NCI-H2227 (cell line): ENCODE data around the gene USP40.

ENCODE experiments used
- DNase-seq: peaks from one replicate; lab custom pipeline; 2025; ENCODE audit not compliant: unreplicated experiment; lab: John Stamatoyannopoulos, UW

The USP40 gene

DNA sequence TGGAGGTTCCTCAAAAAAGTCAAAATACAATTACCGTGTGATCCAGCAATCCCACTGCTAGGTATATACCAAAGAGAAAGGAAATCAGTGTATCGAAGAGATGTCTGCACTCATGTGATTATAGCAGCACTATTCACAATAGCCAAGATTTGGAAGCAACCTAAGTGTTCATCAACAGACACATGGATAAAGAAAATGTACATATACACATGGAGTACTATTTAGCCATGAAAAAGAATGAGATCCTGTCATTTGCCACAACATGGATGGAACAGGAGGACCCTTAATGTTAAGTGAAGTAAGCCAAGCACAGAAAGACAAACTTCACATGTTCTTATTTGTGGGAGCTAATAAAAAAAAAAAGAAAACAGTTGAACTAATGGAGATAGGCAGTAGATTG, 133.6 kb downstream of the USP40 start:
- DNase-seq, result no peak

DNA sequence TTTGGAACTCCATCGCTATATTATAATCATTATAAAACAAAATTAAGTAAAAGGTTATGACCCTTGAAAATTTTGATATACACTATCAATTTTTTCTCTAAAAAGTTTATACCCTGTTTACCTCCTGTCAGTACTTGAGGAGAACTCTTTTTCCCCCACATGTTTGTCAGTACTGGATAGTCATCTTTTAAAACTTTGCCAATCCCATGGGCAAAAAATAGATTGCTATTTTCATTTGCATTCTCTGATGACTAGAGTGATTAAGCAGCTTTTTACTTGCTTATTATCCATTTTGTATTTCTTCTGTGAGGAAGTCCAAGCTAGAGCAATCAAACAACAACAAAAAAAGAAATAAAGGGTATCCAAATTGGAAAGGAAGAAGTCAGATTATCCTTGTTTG, 135.9 kb downstream of the USP40 start:
- no peak for DNase-seq

GRCh38 chr2:233430081-233430480, 136.5 kb downstream of the USP40 start:
- DNase-seq, result no peak

DNA sequence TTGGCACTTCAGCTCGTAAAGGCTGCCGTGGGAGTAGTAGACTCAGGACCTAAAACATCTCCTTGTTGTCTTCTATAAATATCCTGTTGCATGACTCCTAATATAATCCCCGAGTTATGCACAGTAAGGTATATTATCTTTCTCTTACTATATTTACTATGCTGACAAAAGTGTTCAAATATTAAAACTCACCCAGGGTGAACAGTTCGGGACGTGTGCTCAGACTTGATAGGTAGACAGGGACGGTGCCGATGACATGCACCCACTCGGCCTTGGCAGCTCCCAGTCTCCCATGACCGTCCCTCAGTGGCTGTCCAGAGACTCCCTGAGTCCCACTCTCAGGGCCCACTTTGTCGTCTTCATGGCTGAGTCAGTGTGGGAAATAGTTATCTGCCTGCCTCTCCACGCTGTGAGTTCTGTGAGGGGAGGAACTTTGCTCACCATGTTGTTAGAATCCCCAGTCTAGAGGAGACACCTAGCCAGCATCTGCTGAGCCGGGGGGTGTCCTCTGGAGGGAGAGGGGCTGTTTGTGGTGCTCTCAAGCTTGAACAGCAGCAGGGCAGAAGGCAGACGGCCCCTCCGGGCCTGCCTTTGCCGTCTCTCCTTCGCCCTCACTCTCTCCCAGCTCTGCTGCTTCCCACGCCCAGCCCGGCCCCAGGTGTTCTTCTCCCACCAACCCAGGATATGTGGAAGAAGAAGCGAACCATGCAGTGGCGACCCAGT, 137.2 kb downstream of the USP40 start:
- no peak for DNase-seq

- no peak for DNase-seq
These were observed 138.1 kb downstream of the USP40 start for GRCh38 chr2:233428438-233428837.

GRCh38 chr2:233428008-233428407, 138.6 kb downstream of the USP40 start:
- DNase-seq, result no peak

DNA sequence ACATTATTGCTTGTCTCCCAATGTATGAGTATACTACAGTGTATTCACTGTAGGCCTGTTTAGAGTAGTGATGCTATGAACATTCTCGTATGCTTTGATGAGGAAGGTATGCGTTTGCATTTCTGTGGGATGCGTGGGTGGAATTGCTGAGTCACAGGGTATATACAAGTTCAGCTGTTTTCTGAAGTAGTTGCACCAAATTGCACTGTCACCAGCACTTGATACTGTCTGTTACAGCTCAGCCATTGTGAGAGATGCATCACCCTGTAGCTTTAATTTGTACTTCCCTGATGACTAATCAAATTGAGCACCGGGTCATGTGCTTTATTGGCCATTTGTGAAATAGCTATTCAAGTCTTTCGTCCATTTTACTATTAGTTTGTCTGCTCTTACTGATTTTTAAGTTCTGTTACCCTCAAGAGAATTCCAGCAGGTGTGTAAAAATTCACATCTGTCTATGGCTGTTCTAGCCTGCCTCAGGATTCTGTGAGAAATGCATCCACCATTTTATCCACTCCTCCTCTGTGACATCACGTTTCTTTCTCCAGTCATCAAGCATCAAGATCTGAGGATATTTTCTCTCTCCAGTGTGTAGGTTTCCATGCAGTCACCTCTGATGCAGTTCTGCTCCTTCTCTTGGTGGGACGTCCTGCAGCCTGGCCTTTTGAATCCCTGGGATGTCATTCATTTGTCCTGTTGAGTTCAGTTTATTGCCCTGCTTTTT, 139.8 kb downstream of the USP40 start:
- DNase-seq, result no peak
